NCI-H226 (cell line): ENCODE results near the gene ACE.

ENCODE experiments used
- DNase-seq: peaks from one replicate; pipeline ENCODE4 v3.0.0-alpha.2; 2015

Gene ACE

GRCh38 chr17:63476854-63477479, at the start of gene ACE:
Gene ACE, plus strand, starts transcription at chr17:63477061. Its CDS starts 34 bp downstream, at chr17:63477095.
- DNase-seq = no peak

- no peak for DNase-seq
Observed at GRCh38 chr17:63429766-63430165, 47.1 kb upstream of the ACE start.

DNA sequence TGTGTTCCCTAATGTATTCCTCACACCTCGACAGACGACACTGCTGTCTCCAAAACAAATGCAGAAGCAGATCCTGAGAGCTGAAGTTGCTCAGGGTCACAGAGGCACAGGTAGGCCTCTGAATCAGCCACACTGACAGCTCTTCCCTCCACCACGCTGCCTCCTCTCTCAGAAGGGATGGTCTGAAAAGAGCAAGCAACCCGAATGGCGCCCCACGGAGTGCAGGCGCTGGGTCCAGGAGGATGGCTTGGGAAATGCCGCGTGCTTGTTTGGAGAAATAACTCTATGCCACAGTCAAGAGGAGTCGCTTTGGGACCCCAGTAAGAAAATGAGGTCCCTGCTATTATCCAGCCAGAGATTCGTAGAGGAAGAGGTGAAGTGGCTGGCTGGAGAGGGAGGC, 46.6 kb upstream of the ACE start:
- no peak for DNase-seq

DNA sequence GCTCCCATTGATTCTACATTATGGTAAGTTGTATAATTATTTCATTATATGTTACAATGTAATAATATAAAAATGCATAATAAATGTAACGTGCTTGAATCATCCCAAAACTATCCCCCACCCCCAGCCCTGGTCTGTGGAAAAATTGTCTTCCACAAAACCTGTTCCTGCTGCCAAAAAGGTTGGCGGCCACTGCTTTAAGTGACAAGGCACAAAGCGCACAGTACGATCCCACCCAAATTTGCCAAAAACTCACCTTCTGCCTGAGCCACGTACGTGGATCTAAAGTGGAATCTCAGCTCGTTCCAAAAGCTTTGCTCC, 45.3 kb upstream of the ACE start:
- no peak for DNase-seq

DNA sequence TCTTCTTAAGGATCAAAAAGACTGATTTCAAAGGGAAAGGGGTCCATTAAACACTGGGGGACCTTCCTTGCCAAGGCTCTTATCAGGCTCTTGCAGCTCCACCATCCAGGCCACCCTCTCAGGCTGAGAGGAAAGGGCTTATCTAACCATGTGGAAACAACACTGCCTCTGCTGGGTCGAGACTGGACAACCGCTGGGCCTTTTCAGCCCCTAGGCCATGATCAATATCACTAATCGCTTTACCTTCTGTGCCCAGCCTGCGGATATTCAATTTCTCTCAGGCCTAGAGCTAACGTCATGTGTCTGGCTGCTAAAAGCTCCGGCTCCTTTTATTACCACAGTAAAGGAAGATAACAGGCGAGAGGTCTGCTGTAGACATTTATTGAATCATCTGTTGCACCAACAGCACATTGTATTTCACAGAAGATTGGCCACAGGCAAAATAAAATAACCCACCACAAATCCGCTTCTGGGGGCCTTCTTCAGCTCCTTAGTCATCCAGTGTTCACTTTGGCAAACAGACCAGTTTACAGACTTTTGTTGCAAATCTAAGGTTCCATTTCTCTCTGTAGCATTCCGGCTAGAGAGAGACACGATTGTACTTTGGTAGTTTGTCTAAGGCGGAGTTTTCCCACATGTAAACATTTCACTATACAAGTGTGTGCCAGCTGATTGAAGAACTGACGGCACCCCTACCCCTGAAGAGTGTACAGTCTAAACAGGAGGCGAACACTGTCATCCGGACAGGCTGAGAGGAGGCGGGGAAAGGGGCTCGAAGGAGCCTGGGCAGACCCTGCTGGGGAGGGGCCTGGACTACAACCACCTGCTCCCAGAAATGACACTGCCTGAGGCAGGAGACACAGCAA, 44.7 kb upstream of the ACE start:
- DNase-seq = no peak

- peak; percentile 89 for DNase-seq
Observed at GRCh38 chr17:63433746-63434591, 42.9 kb upstream of the ACE start.

- DNase-seq = peak; percentile 25
Observed at GRCh38 chr17:63434951-63435571, 41.8 kb upstream of the ACE start.

DNA sequence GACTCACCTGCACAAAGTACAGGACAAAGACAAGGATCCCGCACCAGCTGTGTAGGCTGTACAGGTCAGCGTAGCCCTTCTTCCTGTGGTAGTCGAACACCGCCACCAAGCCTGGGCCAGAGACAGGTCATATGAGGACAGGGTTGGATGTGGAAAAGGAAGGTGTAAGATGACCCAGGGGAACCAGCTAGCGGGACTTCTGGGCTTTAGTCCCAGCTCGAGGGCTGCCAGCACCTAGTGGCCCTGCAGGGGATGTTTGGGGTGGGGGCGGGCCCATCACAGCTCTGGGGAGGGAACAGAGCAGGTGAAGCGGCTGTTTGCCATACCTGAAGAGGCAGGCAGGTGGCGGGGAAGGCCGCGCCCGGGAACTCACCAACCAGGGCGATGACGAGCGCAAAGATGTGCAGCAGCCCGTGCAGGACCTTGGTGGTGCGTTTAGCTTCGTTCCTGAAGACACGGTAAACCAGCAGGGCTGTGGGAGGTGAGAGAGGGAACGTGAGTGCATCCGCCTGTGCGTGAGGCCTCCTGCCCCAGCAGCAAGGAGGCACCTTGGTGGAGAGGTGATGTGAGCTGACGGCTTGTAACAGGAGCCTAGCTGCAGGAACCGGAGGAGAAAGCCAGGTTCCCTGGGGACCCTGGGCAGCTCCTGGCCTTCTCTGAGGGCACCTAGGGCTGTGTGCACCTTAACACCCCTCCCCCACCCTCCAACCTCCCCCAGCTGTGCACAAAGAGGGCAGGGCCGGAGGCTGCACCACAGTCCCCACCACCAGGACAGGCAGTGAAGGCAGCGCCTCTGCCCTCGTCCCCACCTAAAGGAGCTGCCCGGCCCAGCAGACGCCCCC, 41.0 kb upstream of the ACE start:
- no peak for DNase-seq

GRCh38 chr17:63436523-63437110, 40.2 kb upstream of the ACE start:
- DNase-seq = no peak

DNA sequence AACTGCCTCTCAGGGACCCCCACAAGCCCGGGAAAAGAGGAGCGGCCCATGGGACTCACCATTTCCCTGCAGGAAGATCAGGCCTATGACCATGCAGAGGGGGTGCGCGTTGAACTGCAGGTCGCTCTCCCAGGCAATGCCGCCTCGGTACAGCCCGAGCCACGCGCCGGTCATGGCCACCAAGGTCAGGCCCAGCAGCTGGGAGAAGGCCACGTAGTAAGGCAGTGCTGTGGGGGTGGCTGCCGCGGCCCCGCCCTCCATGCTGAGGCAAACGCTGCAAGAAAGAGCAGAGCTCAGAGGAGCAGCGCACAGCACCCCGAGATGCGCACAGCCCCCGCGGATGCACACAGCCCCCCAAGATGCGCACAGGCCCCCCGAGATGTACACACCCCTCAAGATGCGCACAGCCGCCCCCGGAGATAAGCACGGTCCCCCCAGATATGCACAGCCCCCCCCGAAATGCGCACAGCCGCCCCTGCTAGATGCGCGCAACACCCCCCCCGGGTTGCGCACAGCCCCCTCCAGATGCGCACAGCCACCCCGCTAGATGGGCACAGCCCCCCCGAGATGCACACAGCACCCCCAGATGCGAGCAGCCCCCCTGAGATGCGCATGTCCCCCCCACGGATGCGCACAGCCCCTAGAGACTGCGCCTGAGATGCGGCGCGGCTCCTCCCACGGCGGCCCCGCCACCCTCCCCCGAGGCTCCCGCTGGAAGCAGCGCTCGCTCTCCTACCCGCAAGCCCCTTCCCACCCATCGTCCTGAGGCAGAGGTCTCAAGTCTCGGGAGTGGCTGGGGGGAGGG, 39.4 kb upstream of the ACE start:
- no peak for DNase-seq

DNA sequence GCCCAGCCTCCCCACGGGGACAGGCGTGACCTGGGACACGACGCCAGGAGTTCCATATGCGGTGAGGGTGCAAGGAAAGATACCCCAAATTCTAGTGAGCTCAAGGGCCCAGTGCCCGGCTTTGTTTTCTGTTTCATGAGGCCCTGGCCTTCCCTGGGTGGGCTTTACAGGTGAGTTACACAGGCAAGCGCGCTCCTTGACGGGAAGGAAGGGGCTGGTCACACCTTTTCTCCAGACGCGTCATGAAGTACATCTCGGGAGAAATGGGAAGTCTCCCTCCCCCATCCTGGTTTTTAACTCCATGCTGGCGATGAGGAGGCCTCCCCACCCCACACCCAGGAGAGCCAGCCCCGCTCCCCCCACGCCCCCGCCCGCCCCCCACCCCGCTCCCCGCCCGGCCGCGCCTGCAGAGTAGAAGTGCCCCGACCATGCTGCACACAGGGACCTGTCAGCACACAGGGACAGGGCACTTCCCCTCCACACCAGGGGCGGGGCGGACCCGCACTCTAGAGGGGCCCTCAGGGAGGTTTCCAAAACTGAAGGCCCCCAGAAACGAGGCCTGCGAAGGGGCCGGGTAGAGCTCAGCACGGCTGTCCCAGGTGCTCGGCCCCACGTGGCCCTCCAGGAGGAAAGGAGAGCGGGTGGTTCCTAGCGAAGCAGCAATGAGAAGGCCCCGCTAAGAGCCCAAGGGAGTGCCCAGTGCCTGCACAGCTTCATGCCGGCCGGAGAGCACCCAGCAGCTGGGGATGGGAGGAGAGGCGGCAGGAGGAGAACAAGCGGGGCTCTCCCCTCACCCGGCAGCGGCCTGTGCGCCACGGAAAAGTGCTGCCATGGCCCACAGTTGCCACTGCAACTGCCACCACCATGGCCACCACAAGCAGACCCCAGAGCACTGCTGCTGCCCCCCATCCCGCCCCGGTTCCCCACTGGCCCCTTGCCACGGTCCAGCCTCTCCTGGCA, 38.5 kb upstream of the ACE start:
- DNase-seq = no peak

- no peak for DNase-seq
Observed at GRCh38 chr17:63439687-63440086, 37.2 kb upstream of the ACE start.

GRCh38 chr17:63440127-63440769, 36.6 kb upstream of the ACE start:
- no peak for DNase-seq

DNA sequence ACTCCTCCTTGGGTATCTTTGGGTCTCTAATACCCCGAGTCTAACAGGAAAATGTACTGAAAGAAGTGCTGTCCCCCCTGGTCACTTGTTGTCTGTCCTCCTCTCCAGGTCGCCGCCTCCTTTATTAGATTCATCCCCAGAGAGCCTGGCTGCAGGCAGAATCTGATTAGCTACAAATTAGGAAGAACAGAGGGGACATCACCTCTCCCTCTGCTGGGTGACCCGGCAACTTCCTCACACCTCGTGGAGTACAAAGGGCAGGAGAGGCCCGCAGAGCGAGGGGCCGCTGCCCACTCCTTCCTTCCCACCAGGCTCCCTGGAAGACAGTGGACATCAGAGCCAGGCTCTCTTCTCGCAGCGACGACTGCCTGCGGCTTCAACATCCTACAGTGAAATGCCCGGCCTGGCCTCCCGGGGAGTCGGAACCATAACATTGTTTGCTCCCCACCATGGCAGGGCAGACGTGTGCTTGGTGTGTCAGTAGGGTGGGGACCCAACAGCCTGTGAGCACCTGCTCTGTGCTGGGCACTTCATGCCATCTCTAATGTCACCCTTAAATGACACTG, 36.0 kb upstream of the ACE start:
- DNase-seq = no peak

DNA sequence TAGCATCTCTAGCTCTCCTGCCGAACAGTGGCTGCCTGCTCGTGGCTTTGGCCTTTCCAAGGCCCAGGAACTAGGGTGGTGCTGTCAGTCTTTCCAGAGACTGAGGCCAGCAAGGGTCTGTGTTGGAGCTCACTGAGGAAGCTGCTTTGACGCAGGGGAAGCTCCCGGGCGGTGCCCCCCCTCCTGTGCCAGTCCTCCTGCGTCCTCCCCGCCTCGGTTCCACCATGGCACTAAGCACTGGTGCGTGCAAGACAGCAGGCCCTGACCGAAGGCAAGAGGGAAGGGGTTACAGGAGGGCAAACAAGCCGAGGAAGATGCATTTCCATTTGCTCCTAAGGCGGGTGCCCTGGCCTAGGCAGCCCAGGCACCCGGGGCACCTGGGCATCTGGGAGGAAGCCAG, 35.2 kb upstream of the ACE start:
- no peak for DNase-seq

- DNase-seq = no peak
Observed at GRCh38 chr17:63442074-63442473, 34.8 kb upstream of the ACE start.

DNA sequence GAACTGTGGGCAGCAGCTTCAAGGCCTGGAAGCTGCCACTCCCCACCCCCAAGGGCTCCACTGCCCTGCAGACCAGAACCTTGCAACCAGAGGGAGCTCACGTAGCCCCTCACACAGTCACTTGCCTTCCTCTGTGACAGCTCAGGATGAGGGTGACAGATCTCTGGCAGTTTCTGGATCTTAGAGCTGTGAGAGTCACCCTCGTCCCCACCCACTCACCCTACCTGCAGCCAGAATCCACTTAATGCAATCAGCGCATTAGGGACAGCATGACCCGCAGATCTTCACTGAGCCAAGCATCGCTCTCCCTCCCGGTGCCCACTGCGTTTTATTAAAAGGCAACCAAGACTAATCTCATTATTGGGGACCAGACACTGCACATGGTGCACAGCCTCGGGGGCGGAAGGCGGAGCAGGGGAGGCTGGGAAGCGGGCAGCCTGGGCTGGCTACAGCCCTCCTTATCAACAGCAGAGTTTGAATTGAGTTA, 34.3 kb upstream of the ACE start:
- DNase-seq = no peak

DNA sequence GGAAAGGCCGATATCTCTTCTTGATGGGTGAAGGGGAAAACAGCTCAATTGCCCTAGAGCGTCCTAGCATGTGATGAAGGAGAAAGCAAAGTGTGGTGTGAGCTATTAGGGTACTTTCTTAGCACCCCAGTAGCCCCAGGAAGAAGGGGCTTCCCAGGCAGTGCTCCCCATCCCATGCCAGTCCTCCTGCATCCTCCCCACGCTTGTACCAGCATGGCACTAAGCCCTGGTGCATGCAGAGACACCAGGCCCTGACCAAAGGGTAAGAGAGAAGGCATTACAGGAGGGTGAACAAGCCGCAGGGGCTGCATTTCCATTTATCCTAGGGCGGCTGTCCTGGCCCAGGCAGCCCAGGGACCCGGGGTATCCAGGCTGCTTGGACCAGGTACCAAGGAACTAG, 33.8 kb upstream of the ACE start:
- no peak for DNase-seq

DNA sequence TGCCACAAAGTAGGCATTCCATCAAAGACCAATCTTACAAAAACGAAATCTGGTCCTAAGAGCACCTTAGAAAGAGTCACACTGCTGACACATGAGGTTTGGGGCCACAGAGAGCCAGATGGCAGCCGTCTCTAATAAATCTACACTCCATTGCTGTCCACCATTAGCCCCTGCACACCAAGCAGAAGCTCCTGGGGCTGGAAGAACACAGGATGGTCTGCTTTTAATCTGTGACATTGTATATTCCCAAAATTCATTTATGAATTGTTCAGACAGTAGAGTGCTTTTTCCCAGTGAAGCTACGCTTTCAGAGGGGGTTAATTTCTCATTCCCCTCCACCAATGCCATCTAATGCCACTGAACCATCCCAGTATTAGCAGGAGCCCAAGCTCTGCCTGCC, 32.4 kb upstream of the ACE start:
- no peak for DNase-seq
